Subcutaneous adipose tissue (tissue), 4 donors: ENCODE data around the gene CMTM5. TPM values are rescaled to one million over a fixed set of nuclear protein-coding genes. Genes with fewer than 3 reads are reported as not detected.

Experiments used
- total RNA-seq, 4 donors: library from RNA; depleted of rRNA; stranded (reverse); fragments of >200 nt; gene quantifications; one replicate each; pipeline ENCODE4 v1.1.0, GENCODE V29; 2016
- TF ChIP-seq, protein P1 (sequence below): fragments of 450-650 bp; IDR thresholded peaks from one replicate; pipeline ENCODE4 v1.5.1; 2016; ENCODE audit warnings: low read depth, mild to moderate bottlenecking, control low read depth, antibody characterized with exemption, moderate library complexity

The CMTM5 gene
- total RNA-seq, 4 donors from 2014 or later: not detected

DNA sequence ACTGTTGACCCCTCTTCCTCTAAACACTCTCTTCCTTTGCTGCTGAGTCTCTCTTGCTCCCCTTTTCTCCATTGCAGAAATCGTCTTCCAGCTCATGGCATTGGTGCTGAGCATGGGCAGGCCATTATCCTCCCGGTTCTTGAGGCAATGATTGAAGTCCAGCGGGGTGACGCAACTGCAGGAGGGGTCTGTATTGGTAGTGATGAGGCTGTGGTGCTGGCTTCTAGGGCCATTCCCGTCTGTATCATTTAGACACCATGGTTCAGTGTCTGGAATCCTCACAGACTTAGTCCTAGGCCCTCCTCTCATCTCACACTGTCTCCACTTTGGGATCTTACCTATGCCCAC is 23.4 kb upstream of the CMTM5 start:
- TF ChIP-seq, protein P1, sequence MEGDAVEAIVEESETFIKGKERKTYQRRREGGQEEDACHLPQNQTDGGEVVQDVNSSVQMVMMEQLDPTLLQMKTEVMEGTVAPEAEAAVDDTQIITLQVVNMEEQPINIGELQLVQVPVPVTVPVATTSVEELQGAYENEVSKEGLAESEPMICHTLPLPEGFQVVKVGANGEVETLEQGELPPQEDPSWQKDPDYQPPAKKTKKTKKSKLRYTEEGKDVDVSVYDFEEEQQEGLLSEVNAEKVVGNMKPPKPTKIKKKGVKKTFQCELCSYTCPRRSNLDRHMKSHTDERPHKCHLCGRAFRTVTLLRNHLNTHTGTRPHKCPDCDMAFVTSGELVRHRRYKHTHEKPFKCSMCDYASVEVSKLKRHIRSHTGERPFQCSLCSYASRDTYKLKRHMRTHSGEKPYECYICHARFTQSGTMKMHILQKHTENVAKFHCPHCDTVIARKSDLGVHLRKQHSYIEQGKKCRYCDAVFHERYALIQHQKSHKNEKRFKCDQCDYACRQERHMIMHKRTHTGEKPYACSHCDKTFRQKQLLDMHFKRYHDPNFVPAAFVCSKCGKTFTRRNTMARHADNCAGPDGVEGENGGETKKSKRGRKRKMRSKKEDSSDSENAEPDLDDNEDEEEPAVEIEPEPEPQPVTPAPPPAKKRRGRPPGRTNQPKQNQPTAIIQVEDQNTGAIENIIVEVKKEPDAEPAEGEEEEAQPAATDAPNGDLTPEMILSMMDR: no peak

DNA sequence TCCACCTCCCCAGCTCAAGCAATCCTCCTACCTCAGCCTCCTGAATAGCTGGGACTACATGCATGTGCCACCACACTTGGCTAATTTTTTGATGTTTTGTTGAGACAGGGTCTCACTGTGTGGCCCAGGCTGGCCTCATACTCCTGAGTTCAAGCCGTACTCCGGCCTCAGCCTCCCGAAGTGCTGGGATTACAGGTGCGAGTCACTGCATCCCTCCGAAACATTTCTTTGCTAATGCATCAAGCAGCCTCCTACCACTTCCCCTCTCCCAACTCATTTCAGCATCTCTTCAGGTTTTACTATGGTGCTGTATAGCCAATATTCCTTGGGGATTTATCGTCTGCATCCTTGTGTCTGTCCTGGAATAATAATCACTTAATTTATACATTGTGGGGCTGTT is 21.9 kb upstream of the CMTM5 start:
- TF ChIP-seq, protein P1: no peak

DNA sequence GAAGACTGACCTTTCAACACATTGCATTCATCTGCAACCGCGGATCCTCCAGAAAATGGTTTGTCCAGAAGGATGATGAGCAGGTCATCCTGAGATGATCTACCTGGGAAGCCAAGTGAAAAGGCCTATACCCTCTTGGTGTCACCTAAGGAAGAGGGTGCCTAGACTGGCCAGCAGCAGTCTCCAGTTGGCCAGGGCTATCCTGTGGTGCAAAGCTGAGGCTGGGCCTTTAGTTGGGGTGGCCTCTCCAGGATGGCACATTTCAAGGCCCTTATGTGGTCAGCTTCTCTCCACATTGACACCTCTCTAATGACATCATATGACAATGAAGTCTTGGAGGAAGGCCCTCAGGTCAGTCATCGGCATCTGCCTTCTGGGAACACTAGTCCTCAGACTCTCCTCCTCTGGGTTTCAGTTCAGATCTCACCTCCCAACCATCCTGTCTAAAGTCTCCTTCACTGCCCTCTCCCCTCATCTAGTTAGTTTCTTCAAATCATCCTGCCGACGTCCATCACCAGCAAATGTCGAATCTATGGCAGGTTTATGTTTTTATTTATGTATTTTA is 20.9 kb upstream of the CMTM5 start:
- TF ChIP-seq, protein P1: no peak

DNA sequence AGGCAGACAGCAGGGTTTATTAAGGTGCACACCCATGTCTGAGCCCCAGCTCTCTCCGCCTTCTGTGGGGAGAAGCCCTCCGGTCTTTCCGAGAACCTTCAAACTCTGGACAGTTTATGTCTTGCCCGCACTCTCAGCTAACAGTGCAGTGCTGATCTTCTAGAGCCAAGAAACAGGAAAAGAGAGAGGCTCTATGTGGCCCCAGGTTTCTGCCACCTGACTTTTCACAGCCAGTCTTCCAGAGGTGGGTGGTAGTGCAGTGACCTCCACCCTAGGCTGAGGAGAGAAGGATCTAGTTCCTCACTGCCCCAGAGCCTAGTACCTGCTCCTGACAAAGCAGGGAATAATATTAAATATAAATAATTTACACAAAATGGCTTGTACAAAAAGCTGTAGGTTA is 20.2 kb upstream of the CMTM5 start:
- TF ChIP-seq, protein P1: no peak

DNA sequence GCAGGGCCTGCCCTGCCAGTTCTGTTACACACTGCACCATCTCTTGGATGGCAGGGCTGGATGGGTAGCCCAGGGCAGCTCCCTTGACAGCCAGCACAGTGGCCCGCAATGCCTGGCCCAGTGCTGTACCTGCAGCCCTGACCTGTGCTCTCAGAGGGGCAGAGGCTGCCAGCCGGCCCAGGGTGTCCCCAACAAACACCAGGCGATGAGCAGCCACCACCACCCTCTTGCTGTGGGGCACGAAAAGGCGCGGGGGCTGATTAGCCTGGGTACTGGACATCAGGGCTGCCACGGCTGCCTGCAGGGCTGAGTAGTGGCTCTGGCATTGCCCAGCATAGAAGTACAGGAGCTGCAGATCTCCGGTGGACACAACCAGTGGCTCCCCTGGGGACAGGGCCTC is 19.6 kb upstream of the CMTM5 start:
- TF ChIP-seq, protein P1: no peak

DNA sequence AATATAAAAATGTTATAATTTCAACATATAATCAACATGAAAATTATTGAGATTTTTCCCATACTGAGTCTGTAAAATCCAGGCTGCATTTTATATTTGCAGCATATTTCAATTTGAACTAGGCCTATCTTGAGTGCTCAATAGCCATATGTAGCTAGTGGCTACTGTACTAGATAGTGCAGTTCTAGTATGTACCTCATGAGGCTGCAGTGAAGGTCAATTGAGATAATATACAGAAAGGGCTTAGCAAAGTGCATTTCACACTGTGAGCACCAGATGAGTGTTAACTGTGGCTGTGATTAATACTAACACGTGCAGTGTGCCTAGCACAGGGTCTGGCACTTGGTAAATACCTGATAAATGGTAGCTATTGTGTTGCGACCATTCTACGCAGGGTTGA is 18.8 kb upstream of the CMTM5 start:
- TF ChIP-seq, protein P1: no peak

DNA sequence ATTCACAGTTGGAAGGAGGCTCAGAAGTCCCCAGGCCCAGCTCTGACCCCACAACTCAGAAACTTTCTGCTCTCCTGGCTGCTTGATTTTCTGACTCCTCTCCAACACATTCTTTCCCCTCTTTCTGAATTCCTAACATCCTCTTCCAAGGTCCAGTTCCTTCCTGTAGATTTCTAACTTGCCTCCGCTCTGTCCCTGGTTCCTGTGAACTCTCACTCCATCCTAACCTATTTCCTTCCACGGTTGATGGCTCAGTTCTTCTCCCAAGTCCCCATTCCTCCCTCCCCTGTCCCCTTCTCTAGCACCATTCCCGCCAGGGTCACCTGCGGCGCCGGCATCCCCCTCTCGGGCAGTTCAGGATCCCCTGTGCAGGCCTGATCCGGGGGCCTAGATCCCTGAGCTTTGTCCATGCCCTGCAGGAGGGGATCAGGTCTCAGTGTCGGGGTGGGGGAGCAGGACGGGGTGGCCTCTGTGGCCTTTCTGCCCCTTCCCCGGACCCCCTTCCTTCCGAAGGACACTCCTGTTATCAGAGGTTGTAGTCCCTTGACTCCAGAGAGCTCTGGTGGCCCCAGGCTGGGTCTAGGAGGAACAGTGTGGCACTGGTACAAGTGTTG is 18.2 kb upstream of the CMTM5 start:
- TF ChIP-seq, protein P1: no peak
